ENCODE measurements around the gene SENP7.

The SENP7 gene

DNA sequence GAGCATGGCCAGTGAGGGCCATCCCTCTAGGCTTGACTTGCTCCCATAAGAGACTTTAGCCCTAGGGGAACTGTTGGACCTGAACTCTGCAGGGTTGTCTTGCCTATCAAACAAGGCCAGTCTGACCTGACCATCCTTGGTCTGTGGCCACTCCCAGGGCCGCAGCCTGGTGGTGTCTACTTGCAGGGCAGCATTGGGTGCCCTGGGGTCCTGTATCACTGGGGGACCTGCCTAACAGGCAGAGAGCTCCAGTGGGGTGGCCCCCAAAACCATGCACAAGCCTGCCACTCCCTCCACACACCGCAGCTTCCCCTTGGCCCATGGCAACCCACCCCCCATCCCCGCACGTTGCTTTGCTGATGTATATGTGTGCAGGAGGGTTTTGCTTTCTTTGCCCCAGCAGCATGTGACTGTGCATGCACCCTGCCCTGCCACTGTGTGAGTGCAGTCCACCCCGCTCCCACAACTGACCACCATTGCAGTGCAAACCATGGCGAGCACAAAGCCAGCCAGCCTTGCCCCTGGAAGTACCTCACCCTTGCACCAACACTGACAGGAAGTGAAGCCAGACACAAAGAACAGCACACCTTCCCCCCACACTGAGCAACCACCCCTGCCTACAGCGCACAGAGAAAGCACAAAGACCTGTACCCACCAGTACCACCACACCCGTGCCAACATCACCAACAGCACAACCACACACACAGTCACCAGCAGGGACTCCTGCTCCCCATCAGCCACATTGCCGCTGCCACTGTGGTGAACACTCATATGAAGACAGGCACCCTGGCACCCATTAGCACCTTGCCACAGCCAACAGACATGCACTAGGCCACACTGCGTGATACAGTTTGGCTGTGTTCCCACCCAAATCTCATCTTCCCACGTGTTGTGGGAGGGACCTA, 88.8 kb downstream of the SENP7 start:
- no peak for DNase-seq

DNA sequence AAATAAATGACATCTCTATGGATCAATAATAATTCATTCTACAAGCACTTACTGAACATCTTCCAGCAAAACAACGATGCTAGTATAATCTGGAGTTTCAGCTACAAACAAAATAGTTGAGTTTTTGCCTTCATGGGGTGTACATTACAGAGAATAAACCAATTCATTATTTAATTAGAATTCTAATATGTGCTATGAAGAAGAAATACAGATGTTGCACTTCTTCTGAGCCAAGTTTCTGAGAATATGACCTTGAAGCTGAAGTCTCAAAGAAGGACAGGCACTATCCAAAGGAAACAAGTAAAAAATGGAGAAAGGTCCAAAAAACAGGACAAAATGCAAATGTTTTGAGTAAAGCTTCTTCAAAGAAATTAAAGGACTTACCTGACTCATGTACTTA, 94.2 kb downstream of the SENP7 start:
- DNase-seq: no peak

DNA sequence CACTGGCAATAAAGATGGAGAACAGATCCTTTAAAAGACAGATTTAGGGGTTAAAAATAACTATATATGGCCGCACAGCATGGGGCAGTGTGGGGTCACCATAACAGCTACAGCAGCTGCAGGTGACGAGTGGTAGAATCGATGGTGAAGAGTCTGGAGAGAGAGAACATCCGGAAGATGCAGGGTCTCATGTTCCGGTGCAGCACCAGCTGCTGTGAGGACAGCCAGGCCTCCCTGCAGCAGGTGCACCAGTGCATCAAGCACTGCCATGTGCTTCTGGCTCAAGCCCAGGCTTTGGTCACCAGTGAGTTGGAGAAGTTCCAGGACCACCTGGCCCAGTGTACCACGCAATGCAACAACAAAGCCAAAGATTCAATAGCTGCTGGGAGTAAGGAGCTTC, 98.9 kb downstream of the SENP7 start:
- no peak for DNase-seq

GRCh38 chr3:101413656-101414055, 99.4 kb downstream of the SENP7 start:
- DNase-seq: no peak

GRCh38 chr3:101391413-101391950, 121.5 kb downstream of the SENP7 start:
- no peak for DNase-seq

- no peak for DNase-seq
Measured at GRCh38 chr3:101388706-101389105, 124.3 kb downstream of the SENP7 start.

- no peak for DNase-seq
Measured at GRCh38 chr3:101387351-101387750, 125.7 kb downstream of the SENP7 start.

GRCh38 chr3:101384426-101384825, 128.6 kb downstream of the SENP7 start:
- no peak for DNase-seq

GRCh38 chr3:101383656-101384055, 129.4 kb downstream of the SENP7 start:
- DNase-seq: no peak

DNA sequence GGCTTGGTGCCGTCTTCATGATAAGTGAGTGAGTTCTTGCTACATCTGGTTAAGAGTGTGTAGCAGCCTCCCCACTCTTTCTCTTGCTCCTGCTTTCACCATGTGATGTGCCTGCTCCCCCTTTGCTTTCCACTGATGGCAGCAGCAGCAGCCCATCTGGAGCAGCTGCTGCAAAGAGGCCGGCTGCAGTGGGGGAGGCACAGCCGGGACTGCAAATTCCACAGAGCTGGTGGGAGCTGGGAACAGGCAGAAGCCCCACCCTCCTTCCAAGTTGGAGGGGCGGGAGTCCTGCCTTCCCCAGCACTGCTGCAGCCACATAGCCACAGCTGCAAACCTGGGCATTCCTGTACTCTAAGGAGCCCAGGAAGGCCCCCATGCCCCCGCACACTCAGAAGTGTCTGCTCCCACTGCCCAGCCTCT, 129.8 kb downstream of the SENP7 start:
- no peak for DNase-seq

GRCh38 chr3:101381809-101382208, 131.2 kb downstream of the SENP7 start:
- no peak for DNase-seq

DNA sequence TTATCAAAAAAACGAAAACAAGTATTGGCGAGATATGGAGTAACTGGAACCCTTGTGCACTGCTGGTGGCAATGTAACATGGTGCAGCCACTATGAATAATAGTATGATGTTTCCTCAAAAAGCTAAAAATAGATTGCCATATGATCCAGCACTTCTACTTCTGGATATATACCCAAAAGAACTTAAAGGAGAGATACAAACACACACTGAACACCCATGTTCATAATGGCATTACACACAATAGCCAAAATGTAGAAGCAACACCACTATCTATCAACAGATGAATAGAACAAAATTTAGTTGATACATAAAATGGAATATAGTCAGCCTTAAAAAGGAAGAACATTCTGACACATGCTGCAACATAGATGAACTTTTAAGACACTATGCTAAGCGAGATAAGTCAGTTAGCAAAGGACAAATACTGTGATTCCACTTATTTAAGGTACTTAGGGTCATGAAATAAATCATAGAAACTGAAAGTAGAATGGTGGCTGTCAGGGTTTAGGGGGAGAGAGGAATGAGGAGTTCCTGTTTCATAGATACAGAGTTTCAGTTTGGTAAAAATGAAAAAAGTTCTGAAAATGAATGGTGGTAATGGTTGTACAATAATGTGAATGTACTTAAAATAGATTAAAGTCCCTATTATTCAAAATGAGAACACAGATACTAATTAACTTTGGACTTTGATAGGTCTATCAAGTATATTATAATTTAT, 133.2 kb downstream of the SENP7 start:
- DNase-seq: no peak

DNA sequence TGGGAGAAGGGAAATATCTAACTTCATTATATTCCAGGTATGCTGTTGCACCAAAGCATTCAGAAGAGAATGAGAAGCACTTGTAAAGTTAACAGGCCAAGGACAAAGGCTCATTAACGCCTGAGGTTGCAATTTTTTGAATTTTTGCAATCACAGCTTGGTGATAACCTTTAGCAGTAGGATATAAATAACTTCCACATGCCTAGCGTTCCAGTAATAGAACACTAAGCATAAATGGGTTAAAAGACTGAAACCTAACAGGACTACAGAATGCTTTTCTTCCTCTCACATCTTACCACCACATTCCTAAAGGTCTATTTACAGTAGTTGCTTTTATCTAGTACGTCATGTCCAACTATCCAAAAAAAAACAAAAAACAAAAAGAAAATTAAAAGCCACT, 135.2 kb downstream of the SENP7 start:
- no peak for DNase-seq

DNA sequence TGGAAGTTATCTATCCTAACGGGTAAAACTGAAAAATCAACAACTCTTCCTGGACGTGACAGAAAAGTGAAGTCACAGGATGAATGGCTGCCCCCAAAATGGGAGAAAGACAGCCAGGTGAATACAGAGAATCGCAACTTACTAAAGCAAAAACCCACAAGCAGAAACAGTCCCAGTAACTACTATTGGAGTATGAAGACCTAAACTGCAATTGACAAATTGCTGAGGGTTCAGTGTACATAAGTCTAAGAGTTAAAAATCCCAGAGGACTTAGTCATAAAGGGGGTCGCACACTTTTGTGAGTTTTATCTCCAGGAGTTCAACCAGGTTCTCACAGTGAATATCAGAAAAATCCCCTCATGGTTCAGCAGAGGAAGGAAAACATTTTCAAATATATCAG, 135.8 kb downstream of the SENP7 start:
- no peak for DNase-seq

GRCh38 chr3:101375586-101375985, 137.4 kb downstream of the SENP7 start:
- DNase-seq: no peak

- no peak for DNase-seq
Measured at GRCh38 chr3:101362406-101362805, 150.6 kb downstream of the SENP7 start.

DNA sequence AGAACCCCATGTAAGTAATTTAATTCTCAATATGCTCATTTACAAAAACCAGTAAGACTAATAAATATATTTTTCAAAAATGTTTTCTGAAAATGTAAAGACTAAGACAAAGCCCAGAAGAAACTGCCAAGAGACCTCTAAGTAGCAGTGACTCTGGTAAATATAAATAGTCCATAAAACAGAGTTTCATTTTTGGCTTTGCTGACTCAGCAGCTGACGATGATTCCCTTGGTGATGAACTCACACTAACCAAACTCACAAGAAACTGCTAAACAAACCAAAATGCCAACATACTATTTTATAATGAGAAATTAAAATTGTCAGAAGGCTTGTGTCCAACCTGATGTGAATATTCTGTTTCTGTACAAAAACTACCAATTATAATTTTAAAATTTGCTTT, 161.2 kb downstream of the SENP7 start:
- DNase-seq: no peak

DNA sequence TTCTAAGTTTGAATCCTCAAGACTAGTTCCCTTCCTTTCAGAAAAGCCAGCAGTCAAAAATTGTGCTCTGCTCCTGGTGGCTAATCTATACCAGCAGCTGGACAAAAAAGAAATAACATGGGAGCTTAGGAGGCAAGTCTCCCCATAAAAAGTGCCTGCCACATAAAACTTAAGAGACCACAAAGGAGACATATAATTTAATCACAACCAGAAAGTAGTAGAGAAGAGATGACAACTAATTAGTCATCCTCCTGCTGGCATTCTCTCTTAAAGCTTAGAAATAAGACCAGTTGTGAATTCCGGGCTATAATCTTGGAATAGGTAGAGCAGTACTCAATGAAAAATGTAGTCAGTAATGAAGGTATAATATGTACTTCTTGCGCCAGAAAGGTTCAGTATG, 172.4 kb downstream of the SENP7 start:
- no peak for DNase-seq

DNA sequence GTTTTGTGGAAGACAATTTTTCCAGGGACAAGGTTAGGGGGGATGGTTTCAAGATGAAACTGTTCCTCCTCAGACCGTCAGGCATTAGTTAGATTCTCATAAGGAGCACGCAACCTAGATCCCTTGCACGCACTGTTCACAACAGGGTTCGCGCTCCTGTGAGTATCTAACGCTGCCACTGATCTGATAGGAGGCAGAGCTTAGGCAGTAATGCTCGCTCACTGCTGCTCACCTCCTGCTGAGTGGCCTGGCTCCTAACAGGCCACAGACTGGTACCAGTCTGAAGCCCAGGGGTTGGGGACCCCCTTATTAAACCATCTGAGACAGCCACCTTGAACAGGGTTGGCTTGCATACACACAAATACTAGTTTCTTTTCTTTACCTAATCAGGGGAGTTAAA, 179.1 kb downstream of the SENP7 start:
- DNase-seq: no peak

DNA sequence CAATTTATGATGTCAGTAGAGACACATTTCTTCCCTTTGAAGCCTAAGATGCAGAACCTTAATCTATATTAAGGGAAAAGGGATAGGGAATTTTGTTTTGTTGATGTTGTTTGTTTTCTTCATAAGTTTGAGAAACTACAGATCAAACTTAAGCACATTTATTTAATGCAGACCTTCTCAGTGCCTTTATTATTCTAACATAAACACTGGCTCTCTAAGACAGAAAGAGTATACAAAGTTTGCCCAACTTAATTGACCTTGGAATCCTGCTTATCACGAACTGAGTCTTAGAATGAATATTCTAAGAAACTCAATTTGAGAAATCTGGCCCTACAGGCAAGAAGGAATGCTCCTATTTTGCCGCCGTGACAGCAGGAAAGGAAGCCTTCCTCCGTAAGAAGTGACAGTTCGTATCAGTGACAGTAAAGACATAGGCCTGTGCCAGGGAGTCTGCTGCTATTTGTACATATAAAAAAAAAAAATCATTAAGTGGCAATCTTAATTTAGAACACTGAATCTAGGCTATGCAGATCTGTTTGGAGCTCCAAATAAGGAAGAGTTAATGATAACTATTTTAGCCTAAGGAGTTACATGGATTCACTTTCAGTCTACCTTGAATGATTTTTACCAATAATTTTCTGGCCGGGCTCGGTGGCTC, 183.9 kb downstream of the SENP7 start:
- DNase-seq: no peak

DNA sequence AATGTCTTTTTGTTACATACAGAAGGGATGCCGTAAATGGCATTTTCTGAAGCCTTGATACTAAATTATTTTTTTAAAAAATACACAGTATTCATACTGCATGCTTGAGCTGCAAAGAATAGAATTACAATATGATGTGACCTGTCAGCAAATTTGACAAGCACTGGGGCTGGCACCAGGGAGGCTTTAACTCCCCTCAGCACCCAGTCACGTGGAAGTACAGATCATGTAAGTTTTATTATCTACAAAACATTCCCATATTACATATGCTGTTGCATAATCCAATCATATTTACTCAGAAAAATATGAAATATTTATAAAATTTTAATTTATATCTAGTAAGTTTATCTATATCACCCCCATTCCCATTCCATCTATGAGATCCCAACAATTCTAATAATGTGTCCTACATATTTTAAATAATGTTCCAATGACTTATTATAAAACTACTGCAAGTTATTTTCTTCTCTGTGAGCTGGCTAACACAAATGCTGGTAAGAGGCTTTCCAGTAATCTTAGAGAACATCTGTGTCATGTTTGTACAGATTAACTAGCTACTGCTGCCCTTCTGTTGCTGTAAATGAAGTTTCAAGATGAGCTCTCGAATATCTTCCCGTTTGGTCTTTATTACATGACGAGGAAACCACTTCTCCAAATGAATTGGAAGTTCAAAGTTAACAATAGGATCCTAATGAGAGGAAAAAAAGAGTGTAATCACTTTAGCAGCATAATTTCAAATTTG, 187.4 kb downstream of the SENP7 start:
- no peak for DNase-seq

GRCh38 chr3:101320475-101320874, 192.5 kb downstream of the SENP7 start, which contains the start of gene IMPG2:
TSS of gene IMPG2 (minus strand) at chr3:101320575. CDS start at chr3:101320372, 203 bp downstream.
- no peak for DNase-seq

DNA sequence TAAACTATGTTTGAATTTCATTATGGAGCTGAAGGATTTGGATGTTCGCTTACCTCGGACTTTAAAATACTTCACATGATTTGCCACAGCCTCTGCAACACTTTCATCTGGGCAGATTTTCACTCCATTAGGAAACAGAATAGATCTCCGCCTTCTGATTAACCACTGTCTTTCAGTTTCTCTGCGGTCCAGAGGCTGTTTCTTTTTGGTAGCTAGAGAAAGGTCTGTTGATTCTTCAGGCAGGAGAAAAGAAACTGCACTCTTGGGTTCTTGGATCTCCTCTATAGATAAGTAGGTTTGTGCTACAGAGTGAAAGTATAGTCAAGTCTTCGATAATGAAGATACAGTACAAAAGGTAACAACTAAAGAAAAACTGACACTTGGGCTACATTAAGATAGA, 193.5 kb downstream of the SENP7 start:
- DNase-seq: no peak

Data from activated CD4-positive, CD25-positive, alpha-beta regulatory T cell treated with anti-CD3 and anti-CD28 coated beads, Interleukin-2, amount 50 U/mL, for 72 hours (primary cell).